ENCODE measurements around the gene HYCC1.

GRCh38 chr7:23020742-23021401 is 6.9 kb upstream of the HYCC1 start:
- TF ChIP-seq POLR2A (IDR thresholded peaks at IDR 0.05) (no peak), CTCF (IDR thresholded peaks at IDR 0.05) (no peak)
